ENCODE results near the gene PLCB3. TPM values are rescaled to one million over a fixed set of nuclear protein-coding genes. Genes with fewer than 3 reads are reported as not detected.

PLCB3 gene
- total and polyA plus RNA-seq, 9 donors: 9.9 to 17.6 (median 12.9) TPM

DNA sequence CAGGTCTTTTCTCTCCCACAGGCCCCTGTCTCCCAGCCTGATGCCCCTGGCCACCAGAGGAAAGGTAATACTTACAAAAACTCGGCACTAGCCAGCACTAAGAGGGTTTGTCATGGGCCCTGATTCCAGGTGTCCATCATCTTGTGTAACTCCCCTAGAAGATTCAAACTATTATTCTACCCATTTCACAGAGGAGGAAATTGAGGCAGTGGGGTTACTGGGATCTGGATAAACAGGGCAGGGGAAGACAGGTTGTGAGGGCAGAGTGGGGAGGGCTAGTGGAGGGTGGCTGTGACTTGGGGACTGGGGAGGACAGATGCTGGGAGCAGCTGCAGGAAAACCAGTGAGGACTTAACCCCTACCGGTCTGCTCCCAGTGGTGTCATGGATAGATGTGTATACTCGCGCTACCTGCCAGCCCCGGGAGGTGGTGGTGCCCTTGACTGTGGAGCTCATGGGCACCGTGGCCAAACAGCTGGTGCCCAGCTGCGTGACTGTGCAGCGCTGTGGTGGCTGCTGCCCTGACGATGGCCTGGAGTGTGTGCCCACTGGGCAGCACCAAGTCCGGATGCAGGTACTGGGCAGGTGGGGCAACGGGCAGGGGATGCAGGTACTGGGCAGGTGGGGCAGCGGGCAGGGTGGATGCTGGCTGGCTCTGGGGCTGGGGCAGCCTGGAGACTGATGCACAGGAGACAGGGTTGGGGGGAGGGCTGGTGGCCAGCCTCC lies 15.7 kb upstream of the PLCB3 start:
- Histone ChIP-seq H3K4me3 (ENCODE audit: low read length) (peak overlapping the region; percentile 53), H3K4me1 (ENCODE audit: control insufficient read depth, insufficient read depth, low read length) (peaks cover 58% of the 10 kb centered on the region), H3K36me3 (ENCODE audit: control insufficient read depth, insufficient read depth, low read length) (peaks cover 29% of the 10 kb centered on the region), H3K27ac (ENCODE audit: low read length) (peak overlapping the region; percentile 55), H3K27me3 (ENCODE audit: control insufficient read depth, insufficient read depth, low read length) (no peaks in the 10 kb centered on the region), H3K9me3 (replicated peaks; ENCODE audit: control insufficient read depth, low read depth, low read length) (no peaks in the 10 kb centered on the region)
- peak; percentile 32 for DNase-seq
- 88% methylated on average over 11 of the region's 12 CpGs for WGBS (ENCODE audit: insufficient coverage)

DNA sequence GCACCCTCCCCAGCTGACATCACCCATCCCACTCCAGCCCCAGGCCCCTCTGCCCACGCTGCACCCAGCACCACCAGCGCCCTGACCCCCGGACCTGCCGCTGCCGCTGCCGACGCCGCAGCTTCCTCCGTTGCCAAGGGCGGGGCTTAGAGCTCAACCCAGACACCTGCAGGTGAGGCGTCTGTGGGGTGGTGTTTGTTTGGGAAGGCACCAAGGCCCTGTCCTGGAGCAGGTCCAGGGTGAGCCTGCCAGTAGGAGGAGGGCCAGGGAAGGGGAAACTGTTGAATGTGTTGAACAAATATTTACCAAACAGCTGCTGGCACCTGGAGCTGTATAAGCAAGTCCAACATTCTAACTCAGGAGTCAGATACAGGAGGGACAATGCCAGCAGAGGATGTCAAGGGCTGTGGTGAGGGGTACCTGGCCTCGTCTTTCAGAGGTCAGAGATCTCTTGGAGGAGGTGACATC lies 13.8 kb upstream of the PLCB3 start:
- Histone ChIP-seq H3K27ac (ENCODE audit: low read length) (no peak overlapping the region), H3K36me3 (ENCODE audit: control insufficient read depth, insufficient read depth, low read length) (peaks cover 30% of the 10 kb centered on the region), H3K4me1 (ENCODE audit: control insufficient read depth, insufficient read depth, low read length) (peaks cover 52% of the 10 kb centered on the region), H3K27me3 (ENCODE audit: control insufficient read depth, insufficient read depth, low read length) (no peaks in the 10 kb centered on the region), H3K9me3 (replicated peaks; ENCODE audit: control insufficient read depth, low read depth, low read length) (no peaks in the 10 kb centered on the region), H3K4me3 (ENCODE audit: low read length) (no peak overlapping the region)
- DNase-seq: peak; percentile 21
- 80% methylated on average over 5 of the region's 12 CpGs for WGBS (ENCODE audit: insufficient coverage)

DNA sequence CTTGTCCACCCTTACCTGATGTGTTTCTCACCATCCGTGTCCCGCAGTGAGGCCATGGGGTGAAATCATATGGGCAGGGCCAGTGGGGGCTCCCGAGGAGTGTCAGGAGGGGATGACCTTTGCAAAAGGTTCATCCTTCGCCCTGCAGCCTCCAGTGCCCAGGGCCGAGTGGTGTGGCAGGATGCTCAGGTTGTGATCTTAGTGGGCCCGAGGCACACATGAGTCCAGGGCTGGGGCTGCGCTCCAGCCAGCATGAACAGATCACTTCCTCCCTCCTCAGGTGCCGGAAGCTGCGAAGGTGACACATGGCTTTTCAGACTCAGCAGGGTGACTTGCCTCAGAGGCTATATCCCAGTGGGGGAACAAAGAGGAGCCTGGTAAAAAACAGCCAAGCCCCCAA lies 13.3 kb upstream of the PLCB3 start:
- peak; percentile 21 for DNase-seq
- no peak overlapping the region for H3K27ac ChIP-seq (ENCODE audit: low read length)
- 93% methylated on average over 8 of the region's 9 CpGs for WGBS (ENCODE audit: insufficient coverage)

DNA sequence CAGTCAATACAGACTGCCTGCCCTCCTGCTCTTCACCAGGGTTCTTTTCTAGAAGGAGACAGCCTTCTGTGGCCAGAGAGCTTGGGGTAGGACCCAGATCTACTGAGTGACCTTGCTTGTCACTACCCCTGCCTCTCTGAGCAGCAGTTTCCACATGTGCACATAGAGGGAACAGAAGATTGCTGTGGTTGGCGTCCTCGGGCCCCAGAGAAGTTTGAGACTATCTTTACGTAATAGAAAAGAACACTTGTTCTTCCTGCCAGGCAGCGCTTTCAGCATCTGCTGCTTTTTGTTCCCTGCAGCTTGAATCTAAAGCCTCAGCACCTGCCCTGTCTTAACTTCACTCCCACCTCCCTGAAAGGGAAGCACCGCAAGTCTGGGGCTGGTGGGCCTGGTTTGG lies 12.3 kb upstream of the PLCB3 start:
- Histone ChIP-seq H3K27me3 (ENCODE audit: control insufficient read depth, insufficient read depth, low read length) (no peaks in the 10 kb centered on the region), H3K9me3 (replicated peaks; ENCODE audit: control insufficient read depth, low read depth, low read length) (no peaks in the 10 kb centered on the region), H3K4me3 (ENCODE audit: low read length) (no peak overlapping the region), H3K4me1 (ENCODE audit: control insufficient read depth, insufficient read depth, low read length) (peaks cover 56% of the 10 kb centered on the region), H3K36me3 (ENCODE audit: control insufficient read depth, insufficient read depth, low read length) (peaks cover 43% of the 10 kb centered on the region), H3K27ac (ENCODE audit: low read length) (peak overlapping the region; percentile 62)
- DNase-seq: no peak
- WGBS (ENCODE audit: insufficient coverage): 85% methylated on average over 3 of the region's 5 CpGs

More for the DNA sequence above, 13.3 kb upstream of the PLCB3 start:
- Histone ChIP-seq H3K27me3 (ENCODE audit: control insufficient read depth, insufficient read depth, low read length) (no peaks in the 10 kb centered on the region), H3K36me3 (ENCODE audit: control insufficient read depth, insufficient read depth, low read length) (peaks cover 34% of the 10 kb centered on the region), H3K4me3 (ENCODE audit: low read length) (no peak overlapping the region), H3K4me1 (ENCODE audit: control insufficient read depth, insufficient read depth, low read length) (peaks cover 55% of the 10 kb centered on the region), H3K9me3 (replicated peaks; ENCODE audit: control insufficient read depth, low read depth, low read length) (no peaks in the 10 kb centered on the region)

DNA sequence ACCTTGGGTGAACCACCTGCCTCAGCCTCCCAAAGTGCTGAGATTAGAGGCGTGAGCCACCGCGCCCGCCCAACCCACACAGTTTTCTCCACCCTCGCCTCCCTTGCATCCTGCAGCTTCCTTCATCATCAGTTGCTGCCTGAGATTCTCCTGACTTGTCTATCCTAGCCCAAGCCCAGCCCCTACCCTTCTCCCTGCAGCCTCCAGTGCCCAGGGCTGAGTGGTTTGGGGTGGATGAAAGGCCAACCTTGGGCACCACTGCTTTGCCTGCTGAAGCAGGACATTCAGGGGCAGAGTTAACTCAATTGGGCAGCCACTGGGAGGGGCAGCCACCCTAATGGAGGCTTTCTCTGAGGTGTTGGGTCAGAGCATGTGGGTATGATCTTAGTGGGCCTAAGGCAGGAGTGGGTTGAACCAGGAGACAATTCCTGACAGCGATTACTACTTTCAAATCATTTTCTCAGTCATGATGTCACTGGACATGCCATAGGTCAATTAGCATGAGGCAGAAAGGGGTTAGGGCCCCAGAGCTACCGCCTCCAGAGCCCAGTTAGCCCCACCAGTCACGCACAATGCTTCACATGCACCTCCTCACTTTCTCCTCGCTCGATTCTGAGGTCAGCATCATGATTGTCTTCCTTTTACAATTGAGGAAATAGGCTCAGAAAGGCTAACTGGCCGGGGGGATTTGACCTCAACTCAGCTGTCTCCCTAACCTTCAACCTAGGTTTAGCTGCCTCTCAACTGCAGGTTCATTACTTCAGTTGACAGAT lies 11.5 kb upstream of the PLCB3 start:
- Histone ChIP-seq H3K36me3 (ENCODE audit: control insufficient read depth, insufficient read depth, low read length) (peaks cover 49% of the 10 kb centered on the region), H3K27me3 (ENCODE audit: control insufficient read depth, insufficient read depth, low read length) (no peaks in the 10 kb centered on the region), H3K27ac (ENCODE audit: low read length) (peak overlapping the region; percentile 100), H3K9me3 (replicated peaks; ENCODE audit: control insufficient read depth, low read depth, low read length) (no peaks in the 10 kb centered on the region), H3K4me3 (ENCODE audit: low read length) (peak overlapping the region; percentile 86), H3K4me1 (ENCODE audit: control insufficient read depth, insufficient read depth, low read length) (peaks cover 63% of the 10 kb centered on the region)
- 85% methylated on average over 8 of the region's 11 CpGs for WGBS (ENCODE audit: insufficient coverage)
- peak; percentile 74 for DNase-seq

DNA sequence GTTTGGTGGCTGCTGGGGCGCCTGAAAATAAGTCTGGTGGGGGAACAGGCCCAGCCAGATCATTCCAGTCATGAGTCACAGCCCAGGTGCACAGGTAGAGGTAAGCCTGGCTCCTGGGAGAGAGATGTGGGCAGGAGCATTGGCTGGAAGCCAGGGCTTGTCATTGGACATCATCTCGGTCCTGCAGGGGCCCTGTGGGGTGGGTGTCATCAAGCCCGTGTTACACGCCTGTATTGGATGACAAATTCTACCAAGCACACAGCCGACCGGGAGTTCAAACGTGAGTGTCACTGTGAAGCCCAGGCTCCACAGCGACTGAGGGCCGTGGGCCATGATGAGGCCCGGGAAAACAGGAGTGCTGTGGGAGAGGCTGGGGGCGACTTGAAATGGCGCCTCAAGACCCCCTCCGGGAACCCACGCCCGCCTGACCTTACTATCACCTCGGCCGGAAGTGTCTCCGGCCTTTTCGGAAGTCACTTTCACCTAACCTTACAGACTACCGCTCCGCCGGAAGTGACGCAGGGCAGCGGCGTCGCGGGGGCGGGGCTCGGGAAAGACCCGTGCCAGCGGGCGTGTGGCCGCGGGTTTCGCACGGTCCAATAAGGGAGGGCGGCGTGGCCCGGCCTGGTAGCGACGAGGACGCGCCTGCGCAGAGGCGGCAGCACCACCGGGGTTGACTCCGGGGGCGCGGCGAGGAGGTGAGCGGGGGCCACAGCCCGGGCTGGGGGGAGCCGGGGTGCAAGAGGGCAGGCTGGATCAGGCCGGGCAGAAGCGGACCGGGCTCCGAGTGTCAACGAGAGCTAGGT lies 10.7 kb upstream of the PLCB3 start, which contains the start of gene FKBP2:
Gene FKBP2, plus strand, starts transcription at position 661 of the 806 bp plus-strand sequence. CDS start 1,293 bp downstream, outside the sequence.
- H3K27ac ChIP-seq (ENCODE audit: low read length): peak within 1 kb of the TSS; percentile 100
- H3K36me3 ChIP-seq (ENCODE audit: control insufficient read depth, insufficient read depth, low read length): peaks cover 53% of the 10 kb centered on the region
- peak; percentile 99 for DNase-seq
- peaks cover 64% of the 10 kb centered on the region for H3K4me1 ChIP-seq (ENCODE audit: control insufficient read depth, insufficient read depth, low read length)
- peak within 1 kb of the TSS; percentile 86 for H3K4me3 ChIP-seq (ENCODE audit: low read length)
- under 1% methylated on average over 55 of the region's 58 CpGs for WGBS (ENCODE audit: insufficient coverage)
- no peaks in the 10 kb centered on the region for H3K27me3 ChIP-seq (ENCODE audit: control insufficient read depth, insufficient read depth, low read length)
- H3K9me3 ChIP-seq (replicated peaks; ENCODE audit: control insufficient read depth, low read depth, low read length): no peaks in the 10 kb centered on the region

DNA sequence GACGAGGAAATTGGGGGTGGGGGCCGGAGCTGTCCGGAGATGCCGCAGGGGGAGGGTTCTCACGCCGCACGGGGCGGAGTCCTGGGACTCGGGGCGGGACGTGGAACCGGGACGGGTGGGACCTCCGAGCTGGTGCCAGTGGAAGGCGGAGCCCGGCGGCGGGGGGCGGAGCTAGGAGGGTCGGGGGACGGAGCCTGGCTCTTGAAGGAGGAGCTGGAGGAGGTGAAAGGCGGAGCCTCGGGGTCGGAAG lies 10.2 kb upstream of the PLCB3 start:
- H3K4me3 ChIP-seq (ENCODE audit: low read length): peak overlapping the region; percentile 86
- H3K27me3 ChIP-seq (ENCODE audit: control insufficient read depth, insufficient read depth, low read length): no peaks in the 10 kb centered on the region
- peak; percentile 99 for DNase-seq
- H3K27ac ChIP-seq (ENCODE audit: low read length): peak overlapping the region; percentile 100
- 2% methylated on average over 18 of the region's 24 CpGs for WGBS (ENCODE audit: insufficient coverage)
- H3K36me3 ChIP-seq (ENCODE audit: control insufficient read depth, insufficient read depth, low read length): peaks cover 49% of the 10 kb centered on the region
- H3K9me3 ChIP-seq (replicated peaks; ENCODE audit: control insufficient read depth, low read depth, low read length): no peaks in the 10 kb centered on the region
- peaks cover 65% of the 10 kb centered on the region for H3K4me1 ChIP-seq (ENCODE audit: control insufficient read depth, insufficient read depth, low read length)

DNA sequence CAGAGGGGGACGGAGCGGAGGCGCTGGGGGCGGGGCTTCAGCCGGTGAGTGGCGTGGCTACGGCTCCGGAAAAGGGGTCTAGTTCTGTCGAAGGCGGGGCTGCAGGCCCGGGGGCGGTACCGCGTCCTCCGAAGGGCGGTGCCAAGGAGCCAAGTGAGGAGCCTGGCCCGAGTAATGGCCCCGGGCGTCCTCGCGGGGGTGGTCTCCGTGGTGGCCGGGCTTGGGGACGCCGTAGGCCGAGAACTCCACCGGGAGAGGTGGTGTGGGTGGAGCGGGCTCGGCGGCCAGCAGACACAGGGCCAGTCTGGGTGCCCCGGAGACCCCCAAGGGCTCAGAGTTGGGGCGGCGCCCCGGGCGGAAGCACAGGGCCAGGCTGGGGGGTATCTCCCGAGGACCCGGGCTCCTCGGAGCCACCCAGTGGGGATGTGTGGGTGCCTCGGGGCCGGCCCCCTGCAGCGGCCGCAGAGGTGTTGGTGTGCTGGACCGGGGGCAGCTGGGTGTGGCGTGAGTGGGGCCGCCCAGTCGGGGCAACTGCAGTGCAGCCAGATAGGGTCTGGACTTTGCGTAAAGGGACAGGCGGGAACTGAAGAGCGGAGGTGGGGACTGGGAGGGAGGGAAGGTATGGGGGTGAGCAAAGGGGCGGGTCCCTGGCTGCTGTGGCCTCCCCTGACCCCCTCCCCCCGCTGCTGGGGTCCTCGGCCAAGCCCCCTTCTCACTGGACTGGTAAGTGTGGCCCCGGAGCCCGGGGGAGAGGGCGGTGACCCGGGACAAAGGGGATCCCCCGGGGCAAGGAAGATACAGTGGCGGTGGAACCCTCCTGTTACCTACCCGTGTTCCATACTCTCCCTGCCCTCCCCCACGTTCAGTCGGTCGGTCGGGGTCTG lies 9.6 kb upstream of the PLCB3 start:
- H3K27ac ChIP-seq (ENCODE audit: low read length): peak overlapping the region; percentile 100
- peak; percentile 80 for DNase-seq
- H3K4me3 ChIP-seq (ENCODE audit: low read length): peak overlapping the region; percentile 86
- H3K9me3 ChIP-seq (replicated peaks; ENCODE audit: control insufficient read depth, low read depth, low read length): no peaks in the 10 kb centered on the region
- WGBS (ENCODE audit: insufficient coverage): under 1% methylated on average over 53 of the region's 63 CpGs
- no peaks in the 10 kb centered on the region for H3K27me3 ChIP-seq (ENCODE audit: control insufficient read depth, insufficient read depth, low read length)
- H3K4me1 ChIP-seq (ENCODE audit: control insufficient read depth, insufficient read depth, low read length): peaks cover 65% of the 10 kb centered on the region
- H3K36me3 ChIP-seq (ENCODE audit: control insufficient read depth, insufficient read depth, low read length): peaks cover 47% of the 10 kb centered on the region

DNA sequence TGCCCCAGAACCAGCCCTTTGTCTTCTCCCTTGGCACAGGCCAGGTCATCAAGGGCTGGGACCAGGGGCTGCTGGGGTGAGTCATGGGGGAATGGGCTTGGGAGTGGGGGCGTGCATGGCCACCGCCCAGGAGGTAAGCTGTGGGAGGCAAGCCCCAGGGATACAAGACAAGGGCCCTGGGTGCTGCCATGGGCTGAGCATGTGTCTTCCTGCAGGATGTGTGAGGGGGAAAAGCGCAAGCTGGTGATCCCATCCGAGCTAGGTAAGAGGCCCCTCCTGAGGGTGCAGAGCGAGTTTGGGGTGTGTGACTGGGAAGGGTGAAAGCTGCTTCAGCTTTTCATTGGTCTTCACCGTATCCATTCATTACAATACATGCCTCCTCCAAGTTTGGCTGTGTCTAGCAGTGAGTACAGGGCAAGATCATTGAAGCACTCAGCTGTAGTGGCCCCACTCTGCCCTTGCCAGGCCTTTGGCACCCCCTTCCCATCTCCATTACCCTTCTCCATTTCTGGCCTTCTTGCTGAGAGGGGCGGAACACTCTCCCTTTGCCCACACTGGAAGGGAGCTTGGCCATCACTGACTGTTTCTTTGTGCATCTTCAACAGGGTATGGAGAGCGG lies 8.0 kb upstream of the PLCB3 start:
- DNase-seq: no peak
- Histone ChIP-seq H3K4me3 (ENCODE audit: low read length) (no peak overlapping the region), H3K36me3 (ENCODE audit: control insufficient read depth, insufficient read depth, low read length) (peaks cover 35% of the 10 kb centered on the region), H3K27ac (ENCODE audit: low read length) (no peak overlapping the region), H3K4me1 (ENCODE audit: control insufficient read depth, insufficient read depth, low read length) (peaks cover 70% of the 10 kb centered on the region), H3K9me3 (replicated peaks; ENCODE audit: control insufficient read depth, low read depth, low read length) (no peaks in the 10 kb centered on the region), H3K27me3 (ENCODE audit: control insufficient read depth, insufficient read depth, low read length) (no peaks in the 10 kb centered on the region)
- 89% methylated on average over 4 of the region's 8 CpGs for WGBS (ENCODE audit: insufficient coverage)
